SK-N-SH (cell line): Measurements from ENCODE around the gene MORN3. TPM values are rescaled to one million over a fixed set of nuclear protein-coding genes. Genes with fewer than 3 reads are reported as not detected.
A peak's percentile ranks its signal among the peaks of the same experiment; 100 is the strongest.

ENCODE experiments used
- CTCF ChIA-PET: fragments of 300-600, 350-600 bp; formaldehyde crosslinking; extraction: SDS; loops from one replicate; lab custom pipeline; 2021; lab: Yijun Ruan, JAX
- POLR2A ChIA-PET: fragments of 350-600 bp; sonication (Branson Sonifier 250); formaldehyde crosslinking; extraction: SDS; loops from one replicate; lab custom pipeline; 2020; ENCODE audit warnings: antibody characterized with exemption, inconsistent platforms; lab: Yijun Ruan, JAX
- DNase-seq: peaks from one replicate; pipeline ENCODE4 v3.0.0; 2012
- H2AFZ ChIP-seq: fragments of 200-600 bp; sonication (generic); 2 replicates; pipeline ENCODE4 v1.8.1; 2016; ENCODE audit warnings: antibody characterized with exemption, mild to moderate bottlenecking, low read depth
- H3F3A ChIP-seq: fragments of 200-600 bp; sonication (generic); replicated peaks from 2 replicates; pipeline ENCODE3; 2016; ENCODE audit warnings: antibody characterized with exemption, mild to moderate bottlenecking; ENCODE audit not compliant: insufficient read depth
- H3K27ac ChIP-seq, 2 experiments: fragments of 200-500 bp in 1 of 2; fragments of 200-600 bp in 1 of 2; sonication (Bioruptor generic) in 1 of 2; sonication (generic), shearing (Covaris generic) in 1 of 2; 2 replicates each; pipeline versions ENCODE4 v1.5.1 to v1.6.1; 2014 to 2016; ENCODE audit warnings: low read depth in 2 of 2, inconsistent platforms in 1 of 2, low read length in 1 of 2, mild to moderate bottlenecking in 1 of 2, mixed read lengths in 1 of 2
- H3K27me3 ChIP-seq: fragments of 200-600 bp; sonication (generic), shearing (Covaris generic); 2 replicates; pipeline ENCODE4 v1.6.1; 2016; ENCODE audit warnings: mixed run types; ENCODE audit not compliant: insufficient read depth
- H3K36me3 ChIP-seq, 2 experiments: fragments of 200-500 bp in 1 of 2; fragments of 200-600 bp in 1 of 2; sonication (Bioruptor generic) in 1 of 2; sonication (generic) in 1 of 2; replicated peaks in 1 of 2; 2 replicates each; pipeline versions ENCODE3 to v1.5.1; 2014 to 2016; ENCODE audit warnings: low read length in 1 of 2, mild to moderate bottlenecking in 1 of 2; ENCODE audit not compliant: insufficient read depth in 2 of 2, control insufficient read depth in 1 of 2
- H3K4me1 ChIP-seq, 2 experiments: fragments of 200-500 bp in 1 of 2; fragments of 200-600 bp in 1 of 2; sonication (Bioruptor generic) in 1 of 2; sonication (generic), shearing (Covaris generic) in 1 of 2; 2 replicates each; pipeline versions ENCODE4 v1.5.1 to v1.6.1; 2014 to 2016; ENCODE audit warnings: low read depth in 1 of 2, low read length in 1 of 2, mixed run types in 1 of 2; ENCODE audit not compliant: insufficient read depth in 2 of 2, control insufficient read depth in 1 of 2
- H3K4me2 ChIP-seq: fragments of 200-600 bp; sonication (generic), shearing (Covaris generic); 2 replicates; pipeline ENCODE4 v1.6.1; 2017; ENCODE audit warnings: mixed run types
- H3K4me3 ChIP-seq, 2 experiments: fragments of 200-500 bp in 1 of 2; fragments of 200-600 bp in 1 of 2; sonication (Bioruptor generic) in 1 of 2; sonication (generic), shearing (Covaris generic) in 1 of 2; 2 replicates each; pipeline versions ENCODE4 v1.5.1 to v1.8.1; 2014 to 2016; ENCODE audit warnings: low read depth in 2 of 2, inconsistent platforms in 1 of 2, low read length in 1 of 2, mild to moderate bottlenecking in 1 of 2, mixed read lengths in 1 of 2, moderate library complexity in 1 of 2
- H3K79me2 ChIP-seq: fragments of 200-600 bp; sonication (generic); 2 replicates; pipeline ENCODE4 v1.8.1; 2017; ENCODE audit warnings: mild to moderate bottlenecking; ENCODE audit not compliant: insufficient read depth
- H3K9ac ChIP-seq: fragments of 200-600 bp; sonication (generic); 2 replicates; pipeline ENCODE4 v1.6.1; 2017; ENCODE audit warnings: mixed run types
- H3K9me2 ChIP-seq: fragments of 200-600 bp; sonication (generic); 2 replicates; pipeline ENCODE4 v1.6.1; 2017; ENCODE audit warnings: mixed run types
- H3K9me3 ChIP-seq: fragments of 200-600 bp; sonication (generic); 2 replicates; pipeline ENCODE4 v1.6.1; 2017; ENCODE audit warnings: mixed run types, mild to moderate bottlenecking, moderate library complexity
- H4K20me1 ChIP-seq: fragments of 200-600 bp; sonication (generic); 2 replicates; pipeline ENCODE4 v1.6.1; 2017; ENCODE audit warnings: mild to moderate bottlenecking, mixed run types; ENCODE audit not compliant: insufficient read depth
- CHD2 ChIP-seq: fragments of 150-350 bp; IDR thresholded peaks from 2 replicates; pipeline ENCODE4 v1.6.1; 2018; ENCODE audit warnings: low read length; ENCODE audit not compliant: partially characterized antibody
- EP300 ChIP-seq, 2 experiments: IDR thresholded peaks; 2 replicates each; pipeline versions ENCODE4 v1.4.0 to v1.6.1; 2012; ENCODE audit warnings: borderline replicate concordance in 1 of 2, low read depth in 1 of 2, low read length in 1 of 2
- EZH2phosphoT487 ChIP-seq: fragments of 200-600 bp; sonication (generic); IDR thresholded peaks from 2 replicates; pipeline ENCODE4 v1.6.1; 2017; ENCODE audit warnings: low read depth, mixed run types, mild to moderate bottlenecking, antibody characterized with exemption, moderate library complexity, borderline replicate concordance
- FOSL2 ChIP-seq: IDR thresholded peaks from 2 replicates; pipeline ENCODE4 v1.4.0; 2012; ENCODE audit warnings: low read depth, mild to moderate bottlenecking, moderate library complexity, borderline replicate concordance
- FOXJ3 ChIP-seq: sonication (generic); formaldehyde crosslinking; IDR thresholded peaks from 2 replicates; pipeline ENCODE4 v1.5.1; 2020; ENCODE audit warnings: mild to moderate bottlenecking, missing genetic modification reagents
- GABPA ChIP-seq: IDR thresholded peaks from 2 replicates; pipeline ENCODE4 v1.4.0; 2012; ENCODE audit warnings: low read depth, mild to moderate bottlenecking
- GATA2 ChIP-seq: sonication (generic); formaldehyde crosslinking; IDR thresholded peaks from 2 replicates; pipeline ENCODE4 v1.5.0; 2020; ENCODE audit warnings: mild to moderate bottlenecking, missing genetic modification reagents
- JUND ChIP-seq: IDR thresholded peaks from 2 replicates; pipeline ENCODE4 v1.4.0; 2012
- MXI1 ChIP-seq: IDR thresholded peaks from 2 replicates; pipeline ENCODE4 v1.6.1; 2012; ENCODE audit warnings: mild to moderate bottlenecking, low read depth, low read length, improper control_type of control experiment
- NFIC ChIP-seq: IDR thresholded peaks from 2 replicates; pipeline ENCODE4 v1.4.0; 2012; ENCODE audit warnings: borderline replicate concordance
- NRF1 ChIP-seq: IDR thresholded peaks from 2 replicates; pipeline ENCODE4 v1.6.1; 2012; ENCODE audit warnings: low read depth, mild to moderate bottlenecking, low read length
- RAD21 ChIP-seq: IDR thresholded peaks from 2 replicates; pipeline ENCODE4 v1.6.1; 2012; ENCODE audit warnings: mild to moderate bottlenecking, low read length
- TAF1 ChIP-seq: IDR thresholded peaks from 2 replicates; pipeline ENCODE4 v1.6.1; 2012; ENCODE audit warnings: low read depth, mild to moderate bottlenecking, low read length, moderate library complexity, borderline replicate concordance
- whole genome bisulfite sequencing: methylation state at CpG from one replicate; pipeline ENCODE4 v1.1.6; 2017; ENCODE audit warnings: low lambda C conversion rate; 5-methylcytosine and 5-hydroxymethylcytosine counted together
- polyA plus RNA-seq, 3 experiments: library from polyadenylated mRNA; depleted of rRNA; stranded (reverse); fragments of >200 nt; gene quantifications; 2 replicates each; pipeline ENCODE4 v1.2.3, GENCODE V29; 2012
- TF ChIP-seq, protein P1 (sequence below): fragments of 150-350 bp; IDR thresholded peaks from 2 replicates; pipeline ENCODE4 v1.6.1; 2017; ENCODE audit warnings: antibody characterized with exemption, low read length, low read depth, borderline replicate concordance
- TF ChIP-seq, protein P2 (sequence below): IDR thresholded peaks from 2 replicates; pipeline ENCODE4 v1.4.0; 2012; ENCODE audit warnings: low read depth
- TF ChIP-seq, protein P3 (sequence below): fragments of 200-600 bp; sonication (generic); IDR thresholded peaks from 2 replicates; pipeline ENCODE4 v1.6.1; 2017; ENCODE audit warnings: antibody characterized with exemption, mild to moderate bottlenecking, moderate library complexity
- TF ChIP-seq, protein P4 (sequence below): IDR thresholded peaks from 2 replicates; pipeline ENCODE4 v1.4.0; 2012; ENCODE audit warnings: low read depth, borderline replicate concordance

MORN3 gene
- polyA plus RNA-seq, 1 of the 3 experiments (the other 2 are of a cell fraction) = 2.7 TPM

GRCh38 chr12:121630791-121631355, 38.6 kb downstream of the MORN3 start:
- WGBS = 90% methylated on average over 7 of the region's 7 CpGs

More at GRCh38 chr12:121630791-121631355, 38.6 kb downstream of the MORN3 start:
- peaks cover 23 to 24% of the 10 kb centered on the region in 2 experiments; a peak in 3 of 4 replicates for H3K4me1 ChIP-seq
- H2AFZ ChIP-seq = no peak overlapping the region
- no peak overlapping the region for H3K4me2 ChIP-seq
- H3K9me2 ChIP-seq = no peaks in the 10 kb centered on the region
- no peaks in the 10 kb centered on the region for H3K9me3 ChIP-seq
- peaks cover 5% of the 10 kb centered on the region for H3F3A ChIP-seq
- H3K27ac ChIP-seq = no peak overlapping the region; a peak in 1 of 4 replicates
- TF ChIP-seq FOXJ3 = no peak
- TF ChIP-seq MXI1 = no peak
- TF ChIP-seq, protein P1, sequence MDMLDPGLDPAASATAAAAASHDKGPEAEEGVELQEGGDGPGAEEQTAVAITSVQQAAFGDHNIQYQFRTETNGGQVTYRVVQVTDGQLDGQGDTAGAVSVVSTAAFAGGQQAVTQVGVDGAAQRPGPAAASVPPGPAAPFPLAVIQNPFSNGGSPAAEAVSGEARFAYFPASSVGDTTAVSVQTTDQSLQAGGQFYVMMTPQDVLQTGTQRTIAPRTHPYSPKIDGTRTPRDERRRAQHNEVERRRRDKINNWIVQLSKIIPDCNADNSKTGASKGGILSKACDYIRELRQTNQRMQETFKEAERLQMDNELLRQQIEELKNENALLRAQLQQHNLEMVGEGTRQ = no peak
- TF ChIP-seq, protein P2, sequence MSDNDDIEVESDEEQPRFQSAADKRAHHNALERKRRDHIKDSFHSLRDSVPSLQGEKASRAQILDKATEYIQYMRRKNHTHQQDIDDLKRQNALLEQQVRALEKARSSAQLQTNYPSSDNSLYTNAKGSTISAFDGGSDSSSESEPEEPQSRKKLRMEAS = no peak
- no peak for TF ChIP-seq JUND
- TF ChIP-seq EZH2phosphoT487 = no peak
- TF ChIP-seq CHD2 = no peak
- TF ChIP-seq, protein P3, sequence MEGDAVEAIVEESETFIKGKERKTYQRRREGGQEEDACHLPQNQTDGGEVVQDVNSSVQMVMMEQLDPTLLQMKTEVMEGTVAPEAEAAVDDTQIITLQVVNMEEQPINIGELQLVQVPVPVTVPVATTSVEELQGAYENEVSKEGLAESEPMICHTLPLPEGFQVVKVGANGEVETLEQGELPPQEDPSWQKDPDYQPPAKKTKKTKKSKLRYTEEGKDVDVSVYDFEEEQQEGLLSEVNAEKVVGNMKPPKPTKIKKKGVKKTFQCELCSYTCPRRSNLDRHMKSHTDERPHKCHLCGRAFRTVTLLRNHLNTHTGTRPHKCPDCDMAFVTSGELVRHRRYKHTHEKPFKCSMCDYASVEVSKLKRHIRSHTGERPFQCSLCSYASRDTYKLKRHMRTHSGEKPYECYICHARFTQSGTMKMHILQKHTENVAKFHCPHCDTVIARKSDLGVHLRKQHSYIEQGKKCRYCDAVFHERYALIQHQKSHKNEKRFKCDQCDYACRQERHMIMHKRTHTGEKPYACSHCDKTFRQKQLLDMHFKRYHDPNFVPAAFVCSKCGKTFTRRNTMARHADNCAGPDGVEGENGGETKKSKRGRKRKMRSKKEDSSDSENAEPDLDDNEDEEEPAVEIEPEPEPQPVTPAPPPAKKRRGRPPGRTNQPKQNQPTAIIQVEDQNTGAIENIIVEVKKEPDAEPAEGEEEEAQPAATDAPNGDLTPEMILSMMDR = no peak
- no peak for TF ChIP-seq GATA2 (CRISPR knock-in tag)
- no peak for TF ChIP-seq FOSL2
- no peak for TF ChIP-seq TAF1
- TF ChIP-seq EP300 (IDR thresholded peaks at IDR 0.05; ENCODE audit: borderline replicate concordance in 1 of 2, low read depth in 1 of 2, low read length in 1 of 2) = no peak
- no peak for TF ChIP-seq GABPA
- no peak for TF ChIP-seq RAD21
- no peak for TF ChIP-seq NFIC
- TF ChIP-seq NRF1 = no peak
- TF ChIP-seq, protein P4, sequence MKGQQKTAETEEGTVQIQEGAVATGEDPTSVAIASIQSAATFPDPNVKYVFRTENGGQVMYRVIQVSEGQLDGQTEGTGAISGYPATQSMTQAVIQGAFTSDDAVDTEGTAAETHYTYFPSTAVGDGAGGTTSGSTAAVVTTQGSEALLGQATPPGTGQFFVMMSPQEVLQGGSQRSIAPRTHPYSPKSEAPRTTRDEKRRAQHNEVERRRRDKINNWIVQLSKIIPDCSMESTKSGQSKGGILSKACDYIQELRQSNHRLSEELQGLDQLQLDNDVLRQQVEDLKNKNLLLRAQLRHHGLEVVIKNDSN = no peak
- no peak overlapping the region for H3K4me3 ChIP-seq
- ChIA-PET POLR2A (no interaction called here), CTCF (interaction anchor here (1.4 kb wide), 3 partner anchors 11 to 78 kb away, joined by 3 to 4 read pairs (median 4); no protein-coding TSS in a partner anchor)
- peak; percentile 7 for DNase-seq
- no peaks in the 10 kb centered on the region for H4K20me1 ChIP-seq
- no peaks in the 10 kb centered on the region for H3K36me3 ChIP-seq
- H3K9ac ChIP-seq = no peak overlapping the region
- no peaks in the 10 kb centered on the region for H3K27me3 ChIP-seq
- H3K79me2 ChIP-seq = peaks cover 61% of the 10 kb centered on the region
